ENCODE measurements around the gene UBE3B. TPM values are rescaled to one million over a fixed set of nuclear protein-coding genes. Genes with fewer than 3 reads are reported as not detected.

UBE3B gene
- polyA plus RNA-seq, 1 donor (not counting 4 experiments of a cell fraction or from before 2014, with no cell fraction given) = 27.1 TPM

GRCh38 chr12:109559200-109559505, 81.7 kb downstream of the UBE3B start:
- no peak for DNase-seq (ENCODE audit: low read depth, low spot score)
- Histone ChIP-seq H3K9me1 (ENCODE audit: control insufficient read depth, extremely low read depth, insufficient read depth, low read length) (no peaks in the 10 kb centered on the region), H3K4me3 (ENCODE audit: control insufficient read depth in 2 of 3, extremely low read depth in 1 of 3, insufficient read depth in 2 of 3, low read depth in 1 of 3, low read length in 3 of 3) (no peak overlapping the region), H3K9ac (ENCODE audit: control insufficient read depth, extremely low read depth, insufficient read depth, low read length) (no peak overlapping the region), H3K4me2 (ENCODE audit: control insufficient read depth, extremely low read depth, insufficient read depth, low read depth, low read length) (no peak overlapping the region), H2AFZ (ENCODE audit: control insufficient read depth, low read length) (no peak overlapping the region), H3K79me2 (ENCODE audit: control insufficient read depth, insufficient read depth, low read length) (no peaks in the 10 kb centered on the region), H3K9me3 (ENCODE audit: control insufficient read depth, low read depth, low read length) (no peaks in the 10 kb centered on the region), H3K27ac (ENCODE audit: control insufficient read depth, insufficient read depth, low read length) (no peak overlapping the region), H3K36me3 (ENCODE audit: control insufficient read depth in 2 of 2, extremely low read depth in 1 of 2, insufficient read depth in 2 of 2, low read length in 2 of 2) (peaks cover 6 to 10% of the 10 kb centered on the region in 2 experiments), H3K4me1 (ENCODE audit: control insufficient read depth, extremely low read depth, insufficient read depth, low read length) (no peaks in the 10 kb centered on the region), H4K20me1 (ENCODE audit: control insufficient read depth, extremely low read depth, insufficient read depth, low read length) (no peaks in the 10 kb centered on the region), H3K27me3 (ENCODE audit: control insufficient read depth, extremely low read depth, insufficient read depth, low read length) (peaks cover 5% of the 10 kb centered on the region)
- no peak for FAIRE-seq
- TF ChIP-seq EZH2 (IDR thresholded peaks at IDR 0.05; ENCODE audit: low read length) (no peak), CTCF (optimal IDR thresholded peaks at IDR 0.05 in 1 of 3, IDR thresholded peaks at IDR 0.05 in 1 of 3, conservative IDR thresholded peaks at IDR 0.05 in 1 of 3; ENCODE audit: extremely low read depth in 1 of 3, insufficient read depth in 2 of 3, low read length in 3 of 3) (no peak)
- dilution Hi-C loops (cut with MboI; ENCODE audit: extremely low pct_ligation_motif_present, low sequenced_read_pairs) = no loop called here

GRCh38 chr12:109559601-109560000, 82.2 kb downstream of the UBE3B start:
- H2AFZ ChIP-seq (ENCODE audit: control insufficient read depth, low read length) = no peak overlapping the region
- DNase-seq (ENCODE audit: low read depth, low spot score) (no peak), FAIRE-seq (no peak)
- TF ChIP-seq EZH2 (IDR thresholded peaks at IDR 0.05; ENCODE audit: low read length) (no peak), CTCF (optimal IDR thresholded peaks at IDR 0.05 in 1 of 3, IDR thresholded peaks at IDR 0.05 in 1 of 3, conservative IDR thresholded peaks at IDR 0.05 in 1 of 3; ENCODE audit: extremely low read depth in 1 of 3, insufficient read depth in 2 of 3, low read length in 3 of 3) (no peak)
- H3K9ac ChIP-seq (ENCODE audit: control insufficient read depth, extremely low read depth, insufficient read depth, low read length) = no peak overlapping the region
- dilution Hi-C loops (cut with MboI; ENCODE audit: extremely low pct_ligation_motif_present, low sequenced_read_pairs) = no loop called here
- no peak overlapping the region for H3K4me3 ChIP-seq (ENCODE audit: control insufficient read depth in 2 of 3, extremely low read depth in 1 of 3, insufficient read depth in 2 of 3, low read depth in 1 of 3, low read length in 3 of 3)
- peaks cover 6 to 10% of the 10 kb centered on the region in 2 experiments for H3K36me3 ChIP-seq (ENCODE audit: control insufficient read depth in 2 of 2, extremely low read depth in 1 of 2, insufficient read depth in 2 of 2, low read length in 2 of 2)
- H4K20me1 ChIP-seq (ENCODE audit: control insufficient read depth, extremely low read depth, insufficient read depth, low read length) = no peaks in the 10 kb centered on the region
- H3K9me1 ChIP-seq (ENCODE audit: control insufficient read depth, extremely low read depth, insufficient read depth, low read length) = no peaks in the 10 kb centered on the region
- H3K4me1 ChIP-seq (ENCODE audit: control insufficient read depth, extremely low read depth, insufficient read depth, low read length) = no peaks in the 10 kb centered on the region
- H3K27me3 ChIP-seq (ENCODE audit: control insufficient read depth, extremely low read depth, insufficient read depth, low read length) = peaks cover under 1% of the 10 kb centered on the region
- H3K4me2 ChIP-seq (ENCODE audit: control insufficient read depth, extremely low read depth, insufficient read depth, low read depth, low read length) = no peak overlapping the region
- H3K79me2 ChIP-seq (ENCODE audit: control insufficient read depth, insufficient read depth, low read length) = no peaks in the 10 kb centered on the region
- H3K27ac ChIP-seq (ENCODE audit: control insufficient read depth, insufficient read depth, low read length) = no peak overlapping the region
- H3K9me3 ChIP-seq (ENCODE audit: control insufficient read depth, low read depth, low read length) = no peaks in the 10 kb centered on the region
